ENCODE results near the gene INKA1. TPM values are rescaled to one million over a fixed set of nuclear protein-coding genes. Genes with fewer than 3 reads are reported as not detected.
A peak's percentile ranks its signal among the peaks of the same experiment; 100 is the strongest.

INKA1 gene
- total RNA-seq, 1 donor from 2014 or later, result 12.5 TPM

- Histone ChIP-seq H3K9me3 (no peaks in the 10 kb centered on the region), H3K36me3 (no peaks in the 10 kb centered on the region), H3K4me1 (peaks cover 38% of the 10 kb centered on the region), H3K4me3 (no peak overlapping the region), H3K27me3 (no peaks in the 10 kb centered on the region), H3K27ac (peak overlapping the region; percentile 96)
- intact Hi-C loops (cut with DNase I), result no loop called here
- DNase-seq (ENCODE audit: extremely low spot score in 2 of 2), result peak in 1 of 2 donors; percentile 85
- no peak for TF ChIP-seq POLR2AphosphoS5 (IDR thresholded peaks at IDR 0.05; ENCODE audit: insufficient read depth in 1 of 2, low read depth in 1 of 2)
- no peak for TF ChIP-seq POLR2A (IDR thresholded peaks at IDR 0.05)
- TF ChIP-seq, protein P1, sequence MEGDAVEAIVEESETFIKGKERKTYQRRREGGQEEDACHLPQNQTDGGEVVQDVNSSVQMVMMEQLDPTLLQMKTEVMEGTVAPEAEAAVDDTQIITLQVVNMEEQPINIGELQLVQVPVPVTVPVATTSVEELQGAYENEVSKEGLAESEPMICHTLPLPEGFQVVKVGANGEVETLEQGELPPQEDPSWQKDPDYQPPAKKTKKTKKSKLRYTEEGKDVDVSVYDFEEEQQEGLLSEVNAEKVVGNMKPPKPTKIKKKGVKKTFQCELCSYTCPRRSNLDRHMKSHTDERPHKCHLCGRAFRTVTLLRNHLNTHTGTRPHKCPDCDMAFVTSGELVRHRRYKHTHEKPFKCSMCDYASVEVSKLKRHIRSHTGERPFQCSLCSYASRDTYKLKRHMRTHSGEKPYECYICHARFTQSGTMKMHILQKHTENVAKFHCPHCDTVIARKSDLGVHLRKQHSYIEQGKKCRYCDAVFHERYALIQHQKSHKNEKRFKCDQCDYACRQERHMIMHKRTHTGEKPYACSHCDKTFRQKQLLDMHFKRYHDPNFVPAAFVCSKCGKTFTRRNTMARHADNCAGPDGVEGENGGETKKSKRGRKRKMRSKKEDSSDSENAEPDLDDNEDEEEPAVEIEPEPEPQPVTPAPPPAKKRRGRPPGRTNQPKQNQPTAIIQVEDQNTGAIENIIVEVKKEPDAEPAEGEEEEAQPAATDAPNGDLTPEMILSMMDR (IDR thresholded peaks at IDR 0.05), result no peak
Observed at GRCh38 chr3:49787536-49787935, 15.5 kb upstream of the INKA1 start.

- Histone ChIP-seq H3K36me3 (no peaks in the 10 kb centered on the region), H3K4me3 (no peak overlapping the region), H3K27ac (peak overlapping the region; percentile 96), H3K4me1 (peaks cover 34% of the 10 kb centered on the region), H3K27me3 (no peaks in the 10 kb centered on the region), H3K9me3 (no peaks in the 10 kb centered on the region)
- DNase-seq (ENCODE audit: extremely low spot score in 2 of 2), result no peak
- TF ChIP-seq POLR2A (IDR thresholded peaks at IDR 0.05), result no peak
- TF ChIP-seq, protein P1 (IDR thresholded peaks at IDR 0.05), result no peak
- no peak for TF ChIP-seq POLR2AphosphoS5 (IDR thresholded peaks at IDR 0.05; ENCODE audit: insufficient read depth in 1 of 2, low read depth in 1 of 2)
- intact Hi-C loops (cut with DNase I), result no loop called here
Observed at GRCh38 chr3:49788056-49788455, 15.0 kb upstream of the INKA1 start.

GRCh38 chr3:49790626-49791411 is 12.2 kb upstream of the INKA1 start:
- Histone ChIP-seq H3K27ac (no peak overlapping the region), H3K27me3 (no peaks in the 10 kb centered on the region), H3K4me1 (peaks cover 8% of the 10 kb centered on the region), H3K9me3 (no peaks in the 10 kb centered on the region), H3K36me3 (no peaks in the 10 kb centered on the region), H3K4me3 (no peak overlapping the region)
- no peak for DNase-seq (ENCODE audit: extremely low spot score in 2 of 2)
- intact Hi-C loops (cut with DNase I), result no loop called here
- TF ChIP-seq POLR2AphosphoS5 (IDR thresholded peaks at IDR 0.05; ENCODE audit: insufficient read depth in 1 of 2, low read depth in 1 of 2) (no peak), POLR2A (IDR thresholded peaks at IDR 0.05) (no peak)
- TF ChIP-seq, protein P1 (IDR thresholded peaks at IDR 0.05), result no peak

- no peak for DNase-seq (ENCODE audit: extremely low spot score in 2 of 2)
- no peaks in the 10 kb centered on the region for H3K9me3 ChIP-seq
- intact Hi-C loops (cut with DNase I), result no loop called here
- no peak overlapping the region for H3K4me3 ChIP-seq
- no peak overlapping the region for H3K27ac ChIP-seq
- no peaks in the 10 kb centered on the region for H3K27me3 ChIP-seq
- H3K36me3 ChIP-seq, result no peaks in the 10 kb centered on the region
- peaks cover 8% of the 10 kb centered on the region for H3K4me1 ChIP-seq
- TF ChIP-seq POLR2AphosphoS5 (IDR thresholded peaks at IDR 0.05; ENCODE audit: insufficient read depth in 1 of 2, low read depth in 1 of 2), result no peak
- TF ChIP-seq, protein P1 (IDR thresholded peaks at IDR 0.05), result no peak
- no peak for TF ChIP-seq POLR2A (IDR thresholded peaks at IDR 0.05)
Observed at GRCh38 chr3:49791571-49791970, 11.5 kb upstream of the INKA1 start.

Data from vagina (tissue), 2 donors.